GM06990 (cell line): ENCODE results near the gene RAPGEF5.

Source experiments
- DNase-seq: peaks from one replicate; pipeline ENCODE4 v3.0.0-alpha.2; 2011; ENCODE audit not compliant: insufficient read length; ENCODE audit errors: extremely low read depth
- H3K27me3 ChIP-seq: replicated peaks from 2 replicates; pipeline ENCODE4 v1.6.0; 2011; ENCODE audit warnings: low read length; ENCODE audit not compliant: control insufficient read depth, insufficient read depth
- H3K36me3 ChIP-seq: 2 replicates; pipeline ENCODE4 v1.5.1; 2011; ENCODE audit warnings: low read length; ENCODE audit not compliant: control insufficient read depth, insufficient read depth
- H3K4me3 ChIP-seq: replicated peaks from 2 replicates; pipeline ENCODE4 v1.5.1; 2011; ENCODE audit warnings: low read depth, mild to moderate bottlenecking, control low read depth, low read length
- CTCF ChIP-seq: IDR thresholded peaks from 2 replicates; pipeline ENCODE4 v1.5.1; 2011; ENCODE audit warnings: low read length, control low read depth, mild to moderate bottlenecking, inconsistent platforms; ENCODE audit not compliant: insufficient read depth, poor library complexity, severe bottlenecking

RAPGEF5 gene

GRCh38 chr7:22193450-22193983, 163.4 kb downstream of the RAPGEF5 start:
- H3K4me3 ChIP-seq: no peak overlapping the region

GRCh38 chr7:22192801-22193200, 164.2 kb downstream of the RAPGEF5 start:
- Histone ChIP-seq H3K4me3 (no peak overlapping the region), H3K36me3 (no peaks in the 10 kb centered on the region; the same call in none of the 2 replicates)

More at GRCh38 chr7:22193450-22193983, 163.4 kb downstream of the RAPGEF5 start:
- no peak for TF ChIP-seq CTCF
- no peaks in the 10 kb centered on the region; the same call in none of the 2 replicates for H3K36me3 ChIP-seq
- DNase-seq: no peak
- H3K27me3 ChIP-seq: no peaks in the 10 kb centered on the region

GRCh38 chr7:22190736-22191135, 166.2 kb downstream of the RAPGEF5 start:
- Histone ChIP-seq H3K36me3 (no peaks in the 10 kb centered on the region; the same call in none of the 2 replicates), H3K4me3 (no peak overlapping the region), H3K27me3 (no peaks in the 10 kb centered on the region)
- TF ChIP-seq CTCF: no peak
- DNase-seq: no peak

More at GRCh38 chr7:22192801-22193200, 164.2 kb downstream of the RAPGEF5 start:
- TF ChIP-seq CTCF: no peak
- no peaks in the 10 kb centered on the region for H3K27me3 ChIP-seq
- DNase-seq: no peak

- Histone ChIP-seq H3K36me3 (no peaks in the 10 kb centered on the region; the same call in none of the 2 replicates), H3K4me3 (no peak overlapping the region), H3K27me3 (no peaks in the 10 kb centered on the region)
- TF ChIP-seq CTCF: no peak
- no peak for DNase-seq
These were observed 167.2 kb downstream of the RAPGEF5 start for GRCh38 chr7:22189741-22190140.

- no peak for TF ChIP-seq CTCF
- no peak for DNase-seq
- Histone ChIP-seq H3K27me3 (no peaks in the 10 kb centered on the region), H3K4me3 (no peak overlapping the region), H3K36me3 (no peaks in the 10 kb centered on the region; the same call in none of the 2 replicates)
These were observed 167.7 kb downstream of the RAPGEF5 start for GRCh38 chr7:22189230-22189629.
